GM19324 (cell line): ENCODE measurements around the gene FBP2.

Experiments
- ATAC-seq: cut with Tn5 transposase; IDR thresholded peaks from one replicate; pipeline ENCODE4 v1.9.1; 2021; ENCODE audit warnings: mild to moderate bottlenecking, moderate library complexity; ENCODE audit not compliant: unreplicated experiment, low FRiP score

The FBP2 gene

DNA sequence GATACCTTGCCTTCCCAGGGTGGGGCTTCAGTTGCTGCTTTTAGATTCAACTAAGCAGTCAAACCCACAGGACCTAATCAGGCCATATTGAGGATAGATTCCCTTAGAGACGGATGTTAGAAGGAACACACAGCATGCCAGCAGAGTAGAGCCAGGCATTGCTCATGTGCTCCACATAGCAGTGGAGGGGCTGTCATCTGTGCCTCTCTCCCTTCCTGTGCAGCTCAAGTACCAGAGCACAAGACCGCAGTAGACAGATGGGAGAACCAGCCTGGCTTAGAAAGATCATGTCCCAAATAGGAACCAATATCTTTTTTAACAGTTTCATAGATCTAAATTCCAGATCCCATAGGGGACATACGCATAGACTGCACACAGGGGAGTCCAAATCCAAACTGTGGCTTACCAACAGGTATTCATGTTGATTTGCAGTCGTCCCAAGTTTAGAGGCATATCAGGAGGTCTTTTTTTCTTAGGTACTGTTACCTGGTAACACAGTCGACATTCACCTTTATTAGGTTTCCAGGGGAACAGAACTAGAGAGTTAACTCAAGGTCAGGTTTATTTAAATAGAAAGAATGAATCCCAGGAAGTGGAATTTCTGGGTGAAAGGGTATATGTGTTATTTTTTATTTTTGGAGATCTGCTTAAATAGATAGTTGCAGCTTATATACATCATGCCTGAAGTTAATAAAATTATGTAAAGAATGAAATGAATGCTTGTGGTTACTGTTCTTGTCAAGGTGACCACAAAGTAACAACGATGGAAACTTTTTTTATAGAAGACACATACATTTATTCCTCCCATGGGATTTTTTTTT lies 82.3 kb downstream of the FBP2 start:
- no peak for ATAC-seq
